ENCODE results near the gene TICRR.
A peak's percentile ranks its signal among the peaks of the same experiment; 100 is the strongest.

Gene TICRR

DNA sequence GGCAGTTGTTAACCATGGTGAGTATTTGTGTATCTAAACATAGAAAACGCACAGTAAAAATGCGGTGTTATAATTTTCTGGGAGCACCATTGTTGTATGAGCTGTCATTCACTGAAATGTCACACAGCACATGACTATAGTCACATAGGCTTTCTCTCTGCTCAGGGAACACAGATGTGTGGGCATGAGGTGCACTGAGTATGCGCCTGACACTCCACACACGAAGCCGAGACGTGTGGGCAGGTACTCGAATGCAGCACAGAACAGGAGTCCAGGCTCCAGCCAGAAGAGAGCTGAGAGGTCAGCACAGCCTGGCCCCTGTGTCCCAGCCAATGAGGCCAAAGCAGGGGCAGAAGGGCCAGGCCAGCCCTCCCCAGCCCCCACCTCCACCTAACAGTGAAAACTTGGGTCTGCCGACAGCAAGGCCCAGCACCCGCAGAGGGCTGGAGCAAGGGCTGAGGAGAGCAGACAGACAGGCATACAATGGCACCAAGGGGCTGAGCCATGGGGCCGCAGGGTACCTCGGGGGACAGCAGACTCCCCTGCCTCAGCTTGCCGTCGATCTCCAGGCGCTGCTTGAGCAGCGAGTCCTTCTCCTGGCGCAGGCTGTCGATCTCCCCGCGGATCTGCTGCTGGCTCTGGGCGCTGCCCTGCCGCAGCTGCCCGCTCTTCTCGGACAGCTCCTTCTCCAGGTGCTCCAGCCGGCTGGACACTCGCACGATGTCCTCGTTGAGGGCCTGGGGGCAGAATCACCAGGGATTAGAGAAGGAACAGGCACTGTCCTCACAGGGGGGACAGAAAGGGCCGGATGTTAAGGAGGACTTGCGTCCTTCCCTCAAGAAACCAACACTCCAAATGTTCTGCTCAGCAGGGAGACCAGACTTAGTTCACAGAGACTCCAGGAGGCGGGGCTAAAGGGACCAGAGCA lies 56.0 kb downstream of the TICRR start:
- DNase-seq, result no peak

GRCh38 chr15:89631902-89632264 lies 56.6 kb downstream of the TICRR start:
- no peak for DNase-seq

DNA sequence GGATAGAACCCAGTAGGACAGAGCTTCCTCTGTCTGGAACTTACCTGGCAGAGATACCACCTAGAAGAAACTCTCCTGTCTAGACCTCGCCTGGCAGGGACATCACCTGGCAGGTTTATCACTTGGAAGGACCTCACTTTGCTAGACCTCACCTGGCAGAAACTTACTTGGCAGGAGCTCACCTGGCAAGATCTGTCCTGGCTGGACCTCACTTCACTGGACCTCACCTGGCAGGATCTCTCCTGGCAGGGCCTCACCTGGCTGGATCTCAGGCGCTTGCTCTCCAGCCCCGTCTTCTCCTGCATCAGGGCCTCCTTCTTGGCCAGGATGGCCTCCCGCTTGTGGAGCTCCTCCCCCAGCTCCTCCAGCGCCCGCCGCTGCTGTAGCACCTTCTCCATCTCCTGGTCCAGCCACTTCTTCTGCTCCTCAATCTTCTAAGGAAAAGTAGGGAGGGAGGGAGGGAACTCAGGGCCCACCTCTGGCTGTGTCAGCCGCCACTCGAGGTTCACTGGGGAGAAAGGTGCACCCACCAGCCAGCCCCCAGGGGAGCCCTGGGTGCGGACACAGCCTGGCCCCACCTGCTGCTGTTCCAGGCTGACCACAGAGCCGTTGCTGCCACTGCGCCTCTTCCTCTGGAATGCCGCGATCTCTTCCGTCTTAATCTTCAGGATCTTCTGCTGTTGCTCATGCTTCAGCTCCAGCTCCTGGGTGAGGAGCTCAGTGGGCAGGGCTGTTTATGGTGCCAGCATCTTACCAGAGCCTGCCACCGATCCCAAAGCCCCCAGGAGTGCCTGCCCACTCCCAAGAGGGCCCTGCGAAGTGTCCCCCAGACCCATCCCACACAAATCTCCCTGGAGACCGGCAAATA lies 57.5 kb downstream of the TICRR start:
- no peak for DNase-seq

- no peak for DNase-seq
These were observed 58.3 kb downstream of the TICRR start for GRCh38 chr15:89633585-89633984.

- no peak for DNase-seq
These were observed 65.0 kb downstream of the TICRR start for GRCh38 chr15:89640245-89640644.

- no peak for DNase-seq
These were observed 65.8 kb downstream of the TICRR start for GRCh38 chr15:89641053-89641452.

- DNase-seq, result no peak
These were observed 66.8 kb downstream of the TICRR start for GRCh38 chr15:89642106-89642505.

DNA sequence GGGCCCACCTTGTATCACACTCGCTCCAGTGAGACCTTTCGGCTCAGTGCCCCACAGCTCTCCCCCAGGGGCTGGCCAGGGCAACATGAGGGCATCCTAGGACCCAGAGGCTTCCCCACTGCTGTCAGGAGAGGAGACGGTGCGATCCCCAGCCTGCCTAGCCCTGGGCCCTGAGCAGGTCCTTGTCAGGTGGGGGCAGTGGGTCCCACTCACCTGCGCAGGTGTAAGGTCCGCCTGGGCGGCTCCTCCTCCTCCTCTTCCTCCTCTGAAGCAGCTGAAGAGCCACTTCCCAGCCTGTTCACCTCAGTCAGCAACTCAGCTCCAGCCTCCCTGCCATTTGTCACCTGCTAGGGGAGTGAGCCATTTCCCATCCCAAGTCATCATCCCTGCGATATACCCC lies 70.4 kb downstream of the TICRR start:
- DNase-seq, result no peak

GRCh38 chr15:89646416-89647141 lies 71.3 kb downstream of the TICRR start:
- DNase-seq, result no peak

- DNase-seq, result peak; percentile 6
These were observed 72.1 kb downstream of the TICRR start for GRCh38 chr15:89647191-89647851.

- no peak for DNase-seq
These were observed 73.1 kb downstream of the TICRR start for GRCh38 chr15:89648106-89649012.

DNA sequence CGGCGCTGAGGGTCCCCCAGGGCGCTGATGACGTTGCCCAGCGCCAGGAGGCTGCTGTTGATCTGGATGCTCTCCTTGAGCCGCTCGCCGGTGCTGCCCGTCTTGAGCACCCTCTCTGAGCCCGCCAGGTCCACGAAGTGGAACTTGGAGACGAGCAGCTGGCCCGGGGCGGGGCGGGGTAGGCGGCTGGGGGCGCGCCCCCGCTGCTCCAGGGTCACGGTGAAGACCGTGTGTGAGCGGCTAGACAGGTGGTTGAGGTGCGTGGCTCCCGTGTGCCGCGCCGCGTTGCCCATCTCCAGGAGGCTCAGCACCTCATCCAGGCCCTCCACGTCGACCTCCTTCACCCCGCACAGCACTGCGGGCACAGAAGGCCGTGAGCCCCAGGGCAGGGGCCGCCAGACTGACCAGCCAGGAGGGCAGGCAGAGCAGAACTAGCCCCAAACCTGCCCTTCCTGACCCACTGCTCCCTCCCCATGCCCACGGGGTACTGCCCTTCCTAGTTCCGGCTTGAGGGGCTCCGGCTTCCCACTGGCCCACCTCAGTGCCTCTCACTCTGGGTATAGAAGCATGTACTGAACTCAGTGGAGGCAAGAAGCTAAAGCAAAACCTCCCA lies 73.8 kb downstream of the TICRR start:
- DNase-seq, result no peak

GRCh38 chr15:89649716-89650115 lies 74.4 kb downstream of the TICRR start:
- DNase-seq, result no peak

GRCh38 chr15:89652131-89652530 lies 76.9 kb downstream of the TICRR start:
- DNase-seq, result no peak

- DNase-seq, result no peak
These were observed 77.4 kb downstream of the TICRR start for GRCh38 chr15:89652666-89653065.

GRCh38 chr15:89653578-89653977 lies 78.3 kb downstream of the TICRR start:
- no peak for DNase-seq

GRCh38 chr15:89654301-89654761 lies 79.1 kb downstream of the TICRR start:
- no peak for DNase-seq

GRCh38 chr15:89654847-89655805 lies 79.9 kb downstream of the TICRR start, which contains the start of gene KIF7:
TSS of gene KIF7 (minus strand) at chr15:89655467. CDS start at chr15:89652930, 2,537 bp downstream.
- DNase-seq, result peak; percentile 70

DNA sequence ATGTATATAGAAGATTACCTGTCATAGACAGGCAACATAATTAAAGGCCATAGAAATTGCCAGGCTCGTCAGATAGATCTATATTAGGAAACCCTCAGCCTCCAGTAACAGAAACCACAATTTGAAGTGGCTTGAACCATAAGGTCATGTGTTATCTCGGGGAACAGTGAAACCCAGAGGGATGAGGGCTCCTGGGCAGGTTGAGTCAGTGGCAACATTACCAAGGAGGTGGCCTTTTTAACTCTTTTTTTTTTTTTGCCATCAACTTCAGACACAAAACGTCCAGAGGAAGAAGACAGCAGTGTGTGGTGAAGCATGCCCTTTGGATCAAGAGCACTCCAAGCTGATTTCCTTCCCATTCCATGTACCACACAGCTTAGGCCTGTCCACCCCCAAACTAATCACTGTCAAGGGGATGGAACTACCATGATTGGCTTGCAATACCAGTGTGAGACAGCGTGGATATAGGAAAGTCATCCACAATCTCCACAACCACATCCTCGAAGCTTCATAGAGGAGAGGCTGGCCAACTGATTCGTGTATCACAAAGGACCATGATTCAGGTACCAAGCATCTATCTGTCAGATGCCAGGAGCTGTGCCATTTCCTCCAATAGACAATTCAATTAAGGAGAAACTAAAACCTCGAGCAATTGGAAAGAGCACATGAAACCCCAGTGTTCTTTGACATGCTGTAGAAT lies 81.0 kb downstream of the TICRR start:
- no peak for DNase-seq
